Ecto neural progenitor cell (in vitro differentiated cells): ENCODE measurements around the gene SLC5A9.
"Not testable (repeated sequence)": the region's sequence is repeated elsewhere in the genome, so short reads cannot be mapped to it uniquely, and the experiment has no call there.

Source experiments
- DNase-seq: peaks from one replicate; pipeline ENCODE4 v3.0.0-alpha.2; 2018; ENCODE audit warnings: low spot score

The SLC5A9 gene

GRCh38 chr1:48242141-48242736, 19.7 kb downstream of the SLC5A9 start:
- DNase-seq: no peak

- DNase-seq: no peak
These were observed 22.6 kb downstream of the SLC5A9 start for GRCh38 chr1:48245106-48245505.

GRCh38 chr1:48246727-48247126, 24.2 kb downstream of the SLC5A9 start:
- DNase-seq: no peak

GRCh38 chr1:48248356-48248755, 25.8 kb downstream of the SLC5A9 start:
- DNase-seq: no peak

GRCh38 chr1:48249868-48250267, 27.4 kb downstream of the SLC5A9 start:
- DNase-seq: no peak

- no peak for DNase-seq
These were observed 28.1 kb downstream of the SLC5A9 start for GRCh38 chr1:48250572-48250971.

- DNase-seq: no peak
These were observed 28.8 kb downstream of the SLC5A9 start for GRCh38 chr1:48251323-48251722.

GRCh38 chr1:48251821-48252220, 29.3 kb downstream of the SLC5A9 start:
- DNase-seq: no peak

- no peak for DNase-seq
These were observed 31.7 kb downstream of the SLC5A9 start for GRCh38 chr1:48254254-48254653.

- DNase-seq: no peak
These were observed 35.6 kb downstream of the SLC5A9 start for GRCh38 chr1:48258106-48258505.

- no peak for DNase-seq
These were observed 39.4 kb downstream of the SLC5A9 start for GRCh38 chr1:48261881-48262400.

- no peak for DNase-seq
These were observed 40.5 kb downstream of the SLC5A9 start for GRCh38 chr1:48263041-48263440.

- DNase-seq: no peak
These were observed 44.1 kb downstream of the SLC5A9 start for GRCh38 chr1:48266576-48266975.

- not testable (repeated sequence) for DNase-seq
These were observed 54.9 kb downstream of the SLC5A9 start for GRCh38 chr1:48277437-48277836.

GRCh38 chr1:48282329-48282728, 59.8 kb downstream of the SLC5A9 start:
- DNase-seq: not testable (repeated sequence)

GRCh38 chr1:48284696-48285420, 62.3 kb downstream of the SLC5A9 start:
- not testable (repeated sequence) for DNase-seq

- DNase-seq: no peak
These were observed 63.0 kb downstream of the SLC5A9 start for GRCh38 chr1:48285525-48285924.

GRCh38 chr1:48291421-48291820, 68.9 kb downstream of the SLC5A9 start:
- DNase-seq: peak; percentile 53

GRCh38 chr1:48292706-48293105, 70.2 kb downstream of the SLC5A9 start:
- no peak for DNase-seq

- DNase-seq: not testable (repeated sequence)
These were observed 71.6 kb downstream of the SLC5A9 start for GRCh38 chr1:48294094-48294493.

GRCh38 chr1:48294656-48295055, 72.1 kb downstream of the SLC5A9 start:
- no peak for DNase-seq
